GM21390 (cell line): ENCODE results near the gene DCT.

Source experiments
- ATAC-seq: cut with Tn5 transposase; IDR thresholded peaks from one replicate; pipeline ENCODE4 v1.9.1; 2021; ENCODE audit not compliant: unreplicated experiment

DCT gene

GRCh38 chr13:94454906-94455305 is 24.6 kb downstream of the DCT start:
- ATAC-seq: no peak

DNA sequence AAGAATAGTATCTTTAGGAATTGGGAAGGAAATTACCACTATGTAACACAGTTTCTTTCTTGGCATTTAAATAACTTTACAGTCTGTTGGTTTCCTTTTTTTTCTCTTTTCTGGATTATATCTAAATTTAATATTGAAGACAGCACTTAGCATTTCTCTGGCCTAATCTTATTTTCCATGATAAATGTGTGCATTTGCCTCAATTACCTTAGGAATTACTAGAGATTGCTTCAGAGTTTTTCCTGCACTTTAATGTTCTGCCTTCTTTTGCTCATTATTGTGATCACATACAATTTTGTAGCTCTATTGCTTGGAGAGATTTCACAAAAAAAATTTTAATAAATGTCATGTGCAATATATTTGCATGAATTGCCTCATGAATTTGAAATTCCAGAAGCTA is 25.1 kb downstream of the DCT start:
- ATAC-seq: no peak

- ATAC-seq: no peak
These were observed 34.7 kb downstream of the DCT start for GRCh38 chr13:94444826-94445225.

DNA sequence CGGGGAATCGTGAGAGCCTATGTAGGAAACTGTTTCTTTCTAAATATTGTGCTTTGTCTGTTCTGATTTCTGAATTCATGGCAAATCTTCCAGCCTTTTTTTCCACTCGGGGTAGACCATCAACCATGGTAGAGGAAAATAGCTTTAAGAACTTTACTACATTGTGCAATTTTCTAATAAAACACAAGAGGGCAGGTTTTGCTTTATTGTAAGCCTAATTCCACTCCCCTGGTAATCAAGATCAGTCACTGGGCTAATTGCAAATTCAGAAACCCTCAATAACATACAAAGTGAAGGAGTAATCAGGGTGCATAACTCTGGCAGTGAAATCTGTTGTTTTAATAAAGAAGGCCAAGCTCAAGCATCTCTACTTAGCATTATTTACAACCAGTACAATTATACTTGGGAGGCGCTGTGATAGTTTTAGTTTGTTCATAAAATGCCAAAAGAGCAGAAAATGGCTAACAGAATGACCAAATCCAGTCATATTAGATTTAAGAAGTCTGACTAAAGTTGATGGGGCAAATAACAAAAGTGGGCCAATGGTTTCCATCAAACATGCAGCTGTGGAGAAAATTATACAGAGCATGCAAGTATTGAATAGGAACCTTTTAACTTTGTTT is 43.8 kb downstream of the DCT start:
- ATAC-seq: peak; percentile 73

DNA sequence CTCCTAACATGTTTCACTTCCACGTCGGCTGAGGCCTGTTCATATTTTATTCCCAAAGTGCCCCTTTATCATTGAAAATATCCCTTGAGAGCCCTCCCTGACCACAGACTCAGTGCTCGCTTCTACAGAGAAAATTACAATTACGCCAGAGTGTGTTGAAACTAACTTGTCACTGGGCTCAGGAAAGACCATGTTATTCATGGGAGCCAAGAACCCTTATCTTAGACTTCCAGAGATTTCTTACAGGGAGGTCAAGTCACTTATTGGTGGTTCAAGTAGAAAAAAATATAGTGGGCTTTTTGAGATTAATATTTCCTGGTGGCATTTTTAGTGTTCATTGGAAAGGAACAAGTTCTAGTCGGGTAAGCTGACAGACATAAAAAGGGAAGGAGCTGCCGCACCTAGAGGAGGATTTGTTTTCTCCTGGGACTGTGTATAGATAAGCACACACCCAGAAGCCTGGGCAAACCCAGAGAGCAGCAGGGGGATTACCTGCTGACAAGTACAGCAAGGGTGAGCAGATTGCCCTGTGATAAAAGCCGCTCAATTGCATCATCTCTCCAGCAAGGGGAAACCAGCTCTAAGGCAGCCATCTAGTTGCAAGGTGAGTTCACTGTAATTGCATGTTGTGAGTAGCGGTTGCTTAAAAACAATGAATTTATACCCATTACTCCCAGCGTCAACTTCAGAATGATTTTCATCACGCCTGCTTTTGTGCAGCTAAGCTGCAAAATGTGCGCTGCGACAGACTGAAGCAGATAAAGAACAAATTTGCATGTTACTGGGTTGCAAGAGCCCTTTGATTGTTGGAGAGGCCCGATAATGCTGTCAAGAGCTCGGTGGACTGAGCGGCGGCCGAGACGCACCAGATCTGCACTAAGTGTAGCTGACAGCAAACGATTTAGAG is 46.2 kb downstream of the DCT start:
- peak; percentile 47 for ATAC-seq

GRCh38 chr13:94431987-94432386 is 47.5 kb downstream of the DCT start:
- no peak for ATAC-seq

DNA sequence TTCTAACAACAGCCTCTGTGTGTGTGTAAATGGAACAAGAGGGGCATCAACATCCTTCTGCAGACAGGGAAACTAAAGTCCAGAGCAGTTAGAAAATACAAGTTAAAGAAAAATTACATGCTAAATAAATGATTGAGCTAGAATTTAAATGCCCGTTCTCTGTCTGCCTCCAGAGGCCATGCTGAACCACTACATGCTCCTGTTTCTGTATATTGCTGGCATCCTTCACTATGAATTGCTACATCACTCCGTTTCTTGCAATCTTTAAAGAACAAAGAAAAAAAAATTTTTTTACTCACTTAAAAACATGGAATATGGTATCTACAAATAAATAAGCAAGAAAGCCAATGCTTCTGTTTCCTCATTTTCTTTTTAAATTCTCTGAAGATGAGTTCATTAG is 47.9 kb downstream of the DCT start:
- ATAC-seq: no peak

DNA sequence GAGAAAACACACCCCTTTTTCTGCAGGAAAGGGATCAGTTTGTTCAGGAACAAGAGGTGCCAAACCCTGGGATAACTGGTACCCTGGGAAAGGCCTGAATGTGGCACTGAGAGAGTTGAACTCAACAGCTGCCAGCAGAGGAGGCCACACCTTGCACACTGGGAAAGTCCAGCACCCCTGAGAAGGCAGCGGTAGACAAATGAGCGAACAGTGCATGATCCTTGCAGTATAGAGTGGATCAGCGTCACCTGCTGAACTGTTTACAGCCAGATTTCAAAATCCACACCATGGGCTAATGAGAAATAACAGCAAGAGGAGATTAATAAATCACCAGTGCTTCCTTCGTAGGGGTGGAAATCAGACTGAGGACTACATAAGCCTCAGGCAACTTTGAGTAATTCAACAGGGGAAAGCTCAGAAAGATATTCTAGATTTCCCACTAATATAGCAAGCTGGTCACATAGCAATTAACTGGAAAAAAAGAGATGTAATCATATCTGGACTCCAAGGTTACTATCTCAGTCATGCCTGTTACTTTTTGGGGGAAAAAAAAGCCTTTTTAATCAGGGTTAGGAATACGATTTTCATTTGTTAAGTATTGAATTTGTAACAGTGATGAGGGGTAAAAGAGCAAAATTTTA is 52.0 kb downstream of the DCT start:
- ATAC-seq: no peak

DNA sequence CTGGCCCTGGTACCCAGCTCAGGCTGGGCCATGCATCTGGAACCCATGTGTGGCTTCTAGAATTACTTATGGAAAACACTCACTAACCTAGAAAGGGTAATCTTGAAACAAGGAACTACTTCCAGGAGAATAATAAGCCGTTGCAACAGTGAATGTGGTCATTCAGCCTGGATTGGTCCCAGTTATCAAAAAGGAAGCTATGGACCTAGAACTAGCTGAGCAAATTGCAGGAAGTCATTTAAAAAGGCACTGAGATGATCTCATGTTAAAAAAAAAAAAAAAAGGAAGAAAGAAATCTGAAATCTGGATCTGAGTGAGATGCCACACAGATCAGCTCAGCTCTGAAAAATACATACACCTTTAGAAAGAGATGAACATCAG is 59.6 kb downstream of the DCT start:
- ATAC-seq: no peak

DNA sequence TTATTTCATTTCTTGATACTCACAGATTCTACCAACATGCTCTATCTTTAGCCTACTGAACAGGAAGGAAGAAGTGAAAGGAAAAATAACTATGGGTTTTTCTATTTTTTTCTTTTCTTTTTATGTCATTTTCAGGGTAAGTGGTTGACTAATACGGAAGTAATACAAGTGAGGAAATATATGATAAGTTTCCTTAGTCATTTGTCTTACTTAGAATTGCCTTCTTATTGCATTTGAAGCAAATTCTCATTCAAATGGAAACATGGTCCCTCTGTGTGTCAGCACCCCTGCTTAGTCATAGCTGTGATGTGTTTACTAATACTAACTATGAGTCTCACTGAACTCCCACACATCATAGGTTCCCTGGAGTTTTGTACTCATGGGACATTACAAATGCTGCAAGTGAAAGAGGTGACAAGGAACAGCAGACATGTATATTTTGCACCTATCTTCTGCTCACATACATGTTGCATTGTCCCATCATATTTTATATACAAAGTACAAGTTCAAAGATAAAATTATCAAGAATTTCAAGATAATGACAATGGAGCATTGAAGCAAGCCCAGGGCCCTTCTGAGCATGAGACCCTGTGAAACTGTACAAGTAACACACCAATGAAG is 60.1 kb downstream of the DCT start:
- ATAC-seq: peak; percentile 65

- no peak for ATAC-seq
These were observed 62.2 kb downstream of the DCT start for GRCh38 chr13:94417294-94417693.

- no peak for ATAC-seq
These were observed 62.9 kb downstream of the DCT start for GRCh38 chr13:94416454-94417080.

DNA sequence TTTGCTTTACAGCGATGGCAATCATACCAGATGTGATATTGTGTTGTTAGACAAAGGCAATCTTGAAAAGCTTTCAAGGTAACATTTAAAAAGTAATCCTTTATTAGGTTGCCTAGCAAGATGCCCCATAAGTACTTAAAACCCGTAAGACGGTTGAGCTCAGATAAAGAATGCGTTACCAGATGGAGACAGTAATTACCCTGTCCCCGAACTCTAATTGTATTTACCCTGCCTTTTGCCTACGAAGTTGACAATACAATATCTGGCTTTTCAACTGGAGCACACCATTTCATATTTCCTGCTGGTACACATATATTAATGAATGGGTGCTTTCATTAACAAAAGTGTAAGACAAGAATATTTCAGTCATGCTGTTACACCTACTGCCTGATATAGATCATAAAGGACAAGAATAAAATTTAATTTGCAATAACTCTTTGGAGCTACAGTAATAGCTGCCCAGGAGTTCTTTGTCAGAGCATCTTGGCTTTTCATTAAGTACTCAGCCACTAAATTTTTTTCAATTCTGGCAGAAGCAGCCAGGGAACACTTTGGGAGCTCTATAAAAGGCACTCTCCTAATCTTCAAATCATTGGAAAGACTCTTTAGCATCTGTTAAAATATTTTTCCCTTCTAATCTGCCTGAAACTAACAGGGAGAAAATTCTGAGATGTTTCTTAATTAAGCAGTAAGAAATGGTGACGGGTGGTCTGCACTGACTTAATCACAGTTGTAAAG is 63.8 kb downstream of the DCT start:
- no peak for ATAC-seq

DNA sequence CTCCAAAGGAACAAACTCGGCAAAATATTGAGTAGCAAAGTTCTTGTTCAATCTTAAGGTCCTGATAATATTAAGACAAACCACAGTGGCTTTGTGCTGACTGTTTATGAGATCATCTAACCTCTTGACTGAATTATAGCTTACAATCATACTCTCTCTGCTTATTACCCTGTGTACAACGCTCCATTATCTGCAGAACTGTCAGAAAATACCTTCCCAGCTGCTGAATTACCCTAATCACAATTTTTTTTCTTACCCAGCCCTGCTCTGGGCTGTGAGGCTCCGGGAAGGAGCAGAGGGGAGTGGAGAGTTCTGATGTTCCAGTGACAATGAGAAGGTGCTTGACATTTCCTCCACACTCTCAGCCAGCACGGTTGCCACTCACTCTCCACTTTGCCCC is 64.8 kb downstream of the DCT start:
- no peak for ATAC-seq

- no peak for ATAC-seq
These were observed 65.3 kb downstream of the DCT start for GRCh38 chr13:94414141-94414540.

GRCh38 chr13:94413598-94413944 is 65.9 kb downstream of the DCT start:
- ATAC-seq: no peak

- ATAC-seq: no peak
These were observed 66.4 kb downstream of the DCT start for GRCh38 chr13:94412870-94413597.

DNA sequence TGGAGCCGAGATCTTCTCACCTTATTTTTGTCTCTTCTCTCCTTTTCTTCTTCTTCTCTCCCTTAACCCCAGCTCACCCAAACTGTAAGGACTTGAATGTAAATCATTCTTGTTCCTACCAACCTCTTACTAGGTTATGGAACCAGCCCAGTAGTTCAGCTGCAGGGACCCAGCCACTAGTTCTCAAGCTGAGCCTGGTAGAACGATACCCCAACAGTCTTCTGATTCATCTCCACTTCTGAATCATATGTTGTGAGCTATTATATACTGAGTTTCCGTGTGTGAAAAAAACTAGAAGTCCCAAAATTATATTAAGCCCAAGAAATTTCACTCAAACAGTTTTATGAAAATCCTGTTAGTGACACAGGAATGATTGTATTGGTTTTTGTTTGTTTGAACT is 67.7 kb downstream of the DCT start:
- ATAC-seq: no peak

GRCh38 chr13:94408314-94409036 is 71.0 kb downstream of the DCT start:
- no peak for ATAC-seq
